NK-92 treated with Interleukin-12 subunit alpha and Interleukin-12 subunit beta, amount 100 ng/mL, for 24 hours (cell line): ENCODE results near the gene DIDO1.
"Not testable (repeated sequence)": the region's sequence is repeated elsewhere in the genome, so short reads cannot be mapped to it uniquely, and the experiment has no call there.

Source experiments
- DNase-seq: peaks from one replicate; lab custom pipeline; 2025; lab: John Stamatoyannopoulos, UW

DIDO1 gene

DNA sequence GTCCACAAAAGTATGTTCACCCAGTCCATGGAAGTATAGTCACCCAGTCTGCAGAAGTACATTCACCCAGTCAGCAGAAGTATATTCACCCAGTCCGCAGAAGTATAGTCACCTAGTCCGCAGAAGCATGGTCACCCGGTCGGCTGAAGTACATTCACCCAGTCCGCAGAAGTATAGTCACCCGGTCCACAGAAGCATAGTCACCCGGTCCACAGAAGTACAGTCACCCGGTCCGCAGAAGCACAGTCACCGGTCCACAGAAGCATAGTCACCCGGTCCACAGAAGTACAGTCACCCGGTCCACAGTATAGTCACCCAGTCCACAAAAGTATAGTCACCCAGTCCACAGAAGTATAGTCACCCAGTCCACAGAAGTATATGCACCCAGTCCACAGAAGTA is 73.5 kb downstream of the DIDO1 start:
- DNase-seq: no peak

DNA sequence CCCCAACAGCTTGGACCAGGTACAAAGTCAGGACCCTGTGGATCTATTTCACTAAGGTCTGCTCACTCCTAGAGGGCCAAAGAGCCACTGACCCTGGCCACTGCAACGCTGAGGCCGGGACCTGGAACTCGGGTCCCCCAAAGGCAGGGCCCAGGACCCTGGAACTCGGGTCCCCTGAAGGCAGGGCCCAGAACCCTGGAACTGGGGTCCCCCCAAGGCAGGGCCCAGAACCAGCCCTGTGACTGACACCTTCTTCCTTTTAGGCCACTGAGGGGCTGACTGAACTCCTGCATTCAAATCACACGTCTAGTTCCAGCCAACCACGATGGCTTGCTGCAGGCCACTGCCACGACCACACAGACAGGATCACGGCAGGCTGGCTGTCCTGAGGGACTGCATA is 74.1 kb downstream of the DIDO1 start:
- no peak for DNase-seq

- DNase-seq: no peak
Observed at GRCh38 chr20:62850333-62850974, 75.9 kb downstream of the DIDO1 start.

DNA sequence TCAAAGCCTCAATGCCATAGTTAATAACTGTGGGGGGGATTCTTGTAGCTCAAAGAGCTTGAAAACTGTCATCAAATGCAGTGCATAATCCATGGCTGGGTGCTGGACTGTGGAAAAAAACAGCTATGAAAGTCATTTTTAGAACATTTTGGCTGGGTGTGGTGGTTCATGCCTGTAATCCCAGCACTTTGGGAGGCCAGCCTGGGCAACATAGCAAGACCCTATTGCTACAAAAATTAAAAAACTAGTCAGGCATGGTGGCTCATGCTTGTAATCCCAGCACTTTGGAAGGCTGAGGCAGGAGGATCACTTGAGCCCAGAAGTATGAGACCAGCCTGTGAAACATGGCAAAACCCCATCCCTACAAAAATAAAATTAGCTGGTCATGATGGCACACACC is 76.9 kb downstream of the DIDO1 start:
- no peak for DNase-seq

- not testable (repeated sequence) for DNase-seq
Observed at GRCh38 chr20:62848917-62849316, 77.4 kb downstream of the DIDO1 start.

DNA sequence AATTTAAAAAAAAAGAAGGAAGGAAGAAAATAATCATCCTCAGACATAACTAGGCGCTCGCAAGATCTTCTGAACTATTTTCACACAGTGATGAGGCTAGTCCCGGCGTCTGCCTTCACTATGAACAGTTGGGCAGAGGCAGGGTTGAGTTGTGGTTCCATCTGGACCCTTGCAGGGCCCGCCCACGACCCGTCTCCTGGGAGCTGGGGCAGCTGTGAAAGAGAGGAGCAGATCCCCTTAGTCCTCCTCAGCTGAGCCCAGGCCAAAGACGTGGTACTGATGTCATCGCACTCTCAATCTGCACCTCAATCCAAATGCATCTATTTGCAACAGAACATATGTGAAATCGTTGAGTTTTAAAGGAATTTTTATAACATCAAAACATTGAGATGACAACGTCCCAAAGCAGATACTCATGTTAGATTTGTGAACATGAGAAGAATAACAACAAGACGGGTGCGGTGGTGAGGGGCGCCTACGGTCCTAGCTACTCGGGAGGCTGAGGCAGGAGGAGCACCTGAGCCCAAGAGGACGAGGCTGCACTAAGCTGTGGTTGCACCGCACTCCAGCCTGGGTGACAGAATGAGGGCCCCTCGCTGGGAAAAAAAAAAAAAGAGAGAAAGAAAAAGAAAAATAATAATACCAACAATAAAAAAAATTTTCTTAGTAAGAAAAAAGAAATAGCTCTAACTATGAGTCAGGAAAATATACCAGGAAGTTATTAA is 80.0 kb downstream of the DIDO1 start:
- no peak for DNase-seq

- DNase-seq: no peak
Observed at GRCh38 chr20:62845416-62846160, 80.7 kb downstream of the DIDO1 start.

- DNase-seq: no peak
Observed at GRCh38 chr20:62844182-62844581, 82.1 kb downstream of the DIDO1 start.

DNA sequence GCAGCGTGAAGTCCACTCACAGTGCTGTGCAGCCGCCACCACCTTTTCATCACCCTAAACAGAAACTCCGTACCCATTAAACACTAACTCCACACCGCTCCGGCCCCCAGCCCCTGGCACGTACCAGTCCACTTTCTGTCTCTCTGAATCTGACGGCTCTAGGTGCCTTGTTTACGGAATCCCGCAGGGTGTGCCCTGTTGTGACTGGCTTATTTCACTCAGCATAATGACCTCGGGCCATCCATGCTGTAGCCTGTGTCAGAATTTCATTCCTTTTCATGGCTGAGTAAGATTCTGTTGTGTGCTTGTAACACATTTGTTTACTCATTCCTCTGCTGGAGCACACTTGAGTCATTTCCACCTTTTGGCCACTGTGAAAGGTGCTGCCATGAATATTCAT is 82.6 kb downstream of the DIDO1 start:
- no peak for DNase-seq

GRCh38 chr20:62841705-62842212 is 84.5 kb downstream of the DIDO1 start:
- no peak for DNase-seq

DNA sequence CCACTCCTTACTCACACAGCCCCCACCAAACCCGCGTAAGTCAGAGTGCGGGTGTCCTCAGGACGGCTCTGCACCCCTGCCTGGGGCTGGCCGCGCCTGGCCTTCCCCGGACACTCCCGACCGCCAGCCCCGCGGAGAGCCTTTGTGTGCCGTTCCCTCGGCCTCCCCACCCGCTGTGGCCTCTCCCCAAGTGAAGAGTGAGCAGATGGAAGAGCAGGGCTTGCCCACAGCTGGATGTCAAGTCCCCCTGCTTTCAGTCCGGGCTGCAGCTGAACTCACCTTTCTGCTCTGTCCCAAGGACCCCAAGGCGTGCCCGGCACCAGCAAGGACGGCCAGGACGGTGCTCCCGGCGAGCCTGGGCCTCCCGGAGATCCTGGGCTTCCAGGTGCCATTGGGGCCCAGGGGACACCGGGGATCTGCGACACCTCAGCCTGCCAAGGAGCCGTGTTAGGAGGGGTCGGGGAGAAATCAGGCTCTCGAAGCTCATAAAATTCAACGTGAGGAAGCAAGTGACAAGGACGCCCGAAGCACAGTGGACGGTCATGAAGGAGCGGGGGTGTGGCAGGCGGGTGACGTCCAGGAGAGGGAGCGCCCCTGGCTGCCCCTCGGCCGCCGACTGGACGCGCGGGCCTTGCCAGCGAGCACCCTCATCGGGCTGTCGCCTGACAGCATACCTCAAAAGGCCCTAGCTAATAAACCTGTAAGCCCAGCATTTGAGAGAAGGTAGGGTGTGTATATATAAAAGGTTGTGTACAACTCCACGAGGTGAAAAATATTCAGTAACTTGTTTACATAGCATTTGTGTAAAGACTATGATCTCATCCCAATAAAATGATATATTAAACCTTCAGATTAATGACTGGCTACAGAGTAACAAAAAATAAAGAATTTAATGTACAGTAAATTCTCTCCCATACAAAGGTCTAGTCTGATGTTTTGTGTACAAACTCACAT is 85.8 kb downstream of the DIDO1 start:
- no peak for DNase-seq

GRCh38 chr20:62839816-62840215 is 86.5 kb downstream of the DIDO1 start:
- DNase-seq: no peak

DNA sequence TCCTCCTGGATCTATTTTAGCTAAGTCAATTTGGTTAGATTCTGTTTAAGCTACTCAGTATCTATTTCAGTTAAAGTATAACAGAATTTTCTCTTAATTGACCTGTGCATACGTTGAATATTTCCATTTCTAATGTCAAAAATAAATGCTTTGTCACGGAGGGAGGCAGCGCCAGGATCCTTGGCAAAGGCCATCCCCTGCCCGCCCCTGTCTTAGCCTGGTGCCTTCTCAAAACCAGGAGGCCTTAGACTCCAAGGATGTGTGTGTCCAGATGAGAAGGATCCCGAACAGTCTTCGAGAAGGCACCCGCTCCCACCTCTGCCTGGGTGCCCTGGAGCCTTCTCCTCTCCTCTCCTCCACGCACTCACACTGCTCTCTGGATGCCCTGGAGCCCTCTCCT is 87.0 kb downstream of the DIDO1 start:
- no peak for DNase-seq

- DNase-seq: no peak
Observed at GRCh38 chr20:62838128-62838891, 88.0 kb downstream of the DIDO1 start.

GRCh38 chr20:62837790-62838127 is 88.5 kb downstream of the DIDO1 start:
- no peak for DNase-seq

GRCh38 chr20:62836967-62837490 is 89.3 kb downstream of the DIDO1 start:
- DNase-seq: no peak

GRCh38 chr20:62835931-62836861 is 90.1 kb downstream of the DIDO1 start:
- DNase-seq: no peak

- no peak for DNase-seq
Observed at GRCh38 chr20:62834967-62835730, 91.2 kb downstream of the DIDO1 start.

GRCh38 chr20:62832951-62833391 is 93.3 kb downstream of the DIDO1 start:
- no peak for DNase-seq
